HG02870 (cell line): ENCODE results near the gene TMIGD1.

Experiments used
- ATAC-seq: cut with Tn5 transposase; IDR thresholded peaks from one replicate; pipeline ENCODE4 v1.9.1; 2021; ENCODE audit warnings: mild to moderate bottlenecking, moderate library complexity; ENCODE audit not compliant: unreplicated experiment

Gene TMIGD1

GRCh38 chr17:30292286-30292858, 41.5 kb downstream of the TMIGD1 start:
- ATAC-seq = no peak

- ATAC-seq = peak; percentile 62
Observed at GRCh38 chr17:30291543-30292285, 42.1 kb downstream of the TMIGD1 start, which contains the start of gene BLMH. TSS of gene BLMH (minus strand) at chr17:30291944. CDS start at chr17:30291819, 125 bp downstream.

GRCh38 chr17:30290696-30291542, 42.9 kb downstream of the TMIGD1 start:
- no peak for ATAC-seq

GRCh38 chr17:30290077-30290476, 43.8 kb downstream of the TMIGD1 start:
- ATAC-seq = no peak

- ATAC-seq = no peak
Observed at GRCh38 chr17:30279156-30279555, 54.7 kb downstream of the TMIGD1 start.

GRCh38 chr17:30278032-30278431, 55.8 kb downstream of the TMIGD1 start:
- ATAC-seq = no peak

GRCh38 chr17:30275911-30276310, 57.9 kb downstream of the TMIGD1 start:
- no peak for ATAC-seq

GRCh38 chr17:30274887-30275286, 59.0 kb downstream of the TMIGD1 start:
- ATAC-seq = no peak

- ATAC-seq = no peak
Observed at GRCh38 chr17:30273373-30273772, 60.5 kb downstream of the TMIGD1 start.

- ATAC-seq = no peak
Observed at GRCh38 chr17:30271102-30271501, 62.8 kb downstream of the TMIGD1 start.

GRCh38 chr17:30267625-30268024, 66.2 kb downstream of the TMIGD1 start:
- ATAC-seq = no peak
